Dermis blood vessel endothelial cell (primary cell): ENCODE measurements around the gene G6PD. TPM values are rescaled to one million over a fixed set of nuclear protein-coding genes. Genes with fewer than 3 reads are reported as not detected.
"Not testable (repeated sequence)": the region's sequence is repeated elsewhere in the genome, so short reads cannot be mapped to it uniquely, and the experiment has no call there.

ENCODE experiments used
- DNase-seq: peaks from one replicate; pipeline ENCODE4 v3.0.0; 2010
- total RNA-seq: library from RNA; depleted of rRNA; stranded (reverse); fragments of >200 nt; gene quantifications from 2 replicates; pipeline ENCODE4 v1.2.3, GENCODE V29; 2014

The G6PD gene
- total RNA-seq, 1 donor from 2014 or later = 29.1 TPM

DNA sequence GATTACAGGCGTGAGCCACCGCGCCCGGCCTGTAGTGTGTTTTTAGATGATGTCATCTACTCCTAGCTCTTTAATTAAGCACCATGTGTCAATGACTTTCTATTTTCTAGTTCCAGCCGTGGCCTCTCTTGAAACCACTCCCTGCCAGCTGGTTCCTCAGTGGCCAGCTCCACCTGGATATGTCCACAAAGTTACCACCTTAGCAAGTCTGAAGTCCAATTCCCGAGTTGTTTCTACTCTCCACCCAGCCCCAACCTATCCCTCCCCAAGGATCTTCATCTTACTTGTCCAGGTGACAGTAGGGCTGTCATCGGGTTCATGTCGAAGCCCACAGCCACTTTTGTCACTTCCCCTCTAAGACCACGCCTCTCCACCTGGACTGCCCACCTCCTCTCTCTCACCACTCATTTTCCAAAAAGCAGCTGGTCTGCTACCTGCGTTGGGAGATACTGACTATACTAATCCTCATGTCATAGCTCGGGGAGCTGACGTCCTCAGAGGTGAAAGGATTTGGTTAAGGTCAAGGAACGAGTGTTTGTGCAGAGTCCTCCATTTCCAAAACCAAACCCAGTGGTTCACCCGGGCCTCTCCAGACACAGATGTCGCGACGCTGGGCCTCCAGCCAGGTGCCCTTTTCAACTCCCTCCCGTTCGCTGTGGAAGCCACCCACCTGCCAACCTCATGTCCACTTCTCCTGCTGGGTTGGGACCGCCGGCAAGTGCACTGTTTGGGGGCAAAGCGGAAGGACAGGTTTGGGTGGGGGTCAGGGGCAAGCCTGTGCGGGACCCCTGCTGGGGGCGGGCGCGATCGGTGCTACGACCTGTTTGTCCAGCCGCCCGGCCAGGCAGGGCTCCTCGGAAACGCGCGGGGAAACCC is 31.3 kb downstream of the G6PD start:
- peak; percentile 9 for DNase-seq

DNA sequence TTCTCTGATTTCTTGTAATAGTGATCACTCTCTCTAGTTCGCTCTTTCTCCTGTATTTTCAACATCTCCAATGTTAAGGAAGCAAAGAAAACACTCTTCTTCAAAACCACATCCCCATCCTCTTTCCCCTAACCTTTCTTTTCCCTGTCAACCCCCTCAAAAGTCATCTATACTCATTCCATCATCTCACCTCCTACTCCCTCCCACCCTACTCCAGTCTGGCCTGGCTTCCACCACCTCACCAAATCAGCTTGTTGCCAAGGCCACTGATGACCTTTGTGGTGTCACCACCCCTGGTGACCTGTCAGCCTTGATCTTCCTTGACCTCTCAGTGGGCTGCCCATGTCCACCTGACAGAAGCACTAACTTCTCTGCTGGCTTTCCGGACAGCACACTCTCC is 32.9 kb downstream of the G6PD start:
- DNase-seq = no peak

GRCh38 chrX:154512879-154513553 is 33.6 kb downstream of the G6PD start:
- DNase-seq = no peak

- DNase-seq = no peak
These were observed 34.9 kb downstream of the G6PD start for GRCh38 chrX:154511761-154512160.

DNA sequence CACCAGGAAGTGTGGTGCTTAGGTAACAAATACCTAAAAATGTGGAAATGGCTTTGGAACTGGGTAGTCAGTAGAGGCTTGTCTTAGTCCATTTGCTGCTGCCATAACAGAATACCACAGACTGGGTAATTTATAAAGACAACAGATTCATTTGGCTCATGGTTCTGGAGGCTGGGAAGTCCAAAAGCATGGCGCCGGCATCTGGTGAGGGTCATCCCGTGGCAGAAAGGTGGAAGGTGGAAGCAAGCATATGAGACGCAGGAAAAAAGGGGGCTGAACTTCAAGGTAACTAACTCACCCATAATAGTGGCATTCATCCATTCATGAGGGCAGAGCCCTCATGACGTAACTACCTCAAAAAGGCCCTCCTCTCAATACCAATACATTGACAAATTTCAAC is 37.2 kb downstream of the G6PD start:
- DNase-seq = no peak

GRCh38 chrX:154508384-154508745 is 38.3 kb downstream of the G6PD start:
- no peak for DNase-seq

DNA sequence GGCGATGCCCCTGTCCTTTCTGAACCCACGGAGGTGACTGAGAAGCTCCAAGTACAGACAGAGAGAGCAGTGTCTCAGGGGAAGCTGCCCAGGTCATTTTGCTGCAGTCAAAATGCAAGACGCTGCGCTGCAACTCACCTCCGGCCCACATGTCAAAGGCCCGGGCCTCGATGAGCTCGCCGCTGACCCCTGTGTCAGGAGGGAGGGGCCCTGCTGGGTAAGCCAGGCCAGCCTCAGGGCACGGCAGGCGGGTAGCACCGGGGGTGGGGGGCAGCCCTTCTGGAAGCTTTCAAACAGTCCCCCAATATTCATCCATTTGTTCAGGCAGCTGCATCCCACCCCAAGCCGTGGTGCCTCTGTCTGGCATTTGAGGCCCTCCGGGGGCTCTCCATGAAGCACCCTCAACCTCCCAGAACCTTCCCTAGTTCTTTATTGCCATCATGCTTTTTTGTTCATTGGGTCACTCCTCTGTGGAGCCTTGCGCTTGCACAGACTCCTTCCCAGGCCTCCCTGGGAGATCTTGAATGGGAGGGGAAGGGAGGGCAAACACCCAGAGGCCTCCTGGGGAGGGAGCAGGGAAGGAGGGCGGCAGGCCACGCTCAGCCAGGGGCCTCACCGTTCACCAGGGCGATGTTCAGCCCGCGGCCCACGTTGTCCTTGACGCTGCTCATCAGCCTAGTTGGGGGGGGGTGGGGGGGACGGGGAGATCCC is 38.8 kb downstream of the G6PD start:
- no peak for DNase-seq

GRCh38 chrX:154506483-154507332 is 39.9 kb downstream of the G6PD start:
- DNase-seq = no peak

GRCh38 chrX:154505734-154506133 is 40.9 kb downstream of the G6PD start:
- peak; percentile 54 for DNase-seq

- no peak for DNase-seq
These were observed 43.7 kb downstream of the G6PD start for GRCh38 chrX:154502989-154503388.

- DNase-seq = no peak
These were observed 44.5 kb downstream of the G6PD start for GRCh38 chrX:154502098-154502497.

DNA sequence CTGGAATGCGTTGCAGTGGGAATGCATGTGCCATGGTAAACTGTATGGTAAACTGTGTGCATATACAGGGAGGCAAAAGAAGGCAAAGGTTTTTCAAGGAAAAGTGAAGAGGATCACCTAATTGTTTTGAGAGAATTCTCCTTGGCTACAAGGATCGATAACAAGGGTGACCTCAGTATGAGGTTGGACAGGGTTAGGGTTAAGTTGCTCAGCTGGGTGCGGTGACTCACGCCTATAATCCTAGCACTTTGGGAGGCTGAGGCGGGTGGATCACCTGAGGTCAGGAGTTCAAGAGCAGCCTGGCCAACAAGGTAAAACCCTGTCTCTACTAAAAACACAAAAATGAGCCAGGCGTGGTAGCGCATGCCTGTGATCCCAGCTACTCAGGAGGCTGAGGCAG is 45.2 kb downstream of the G6PD start:
- DNase-seq = not testable (repeated sequence)

- DNase-seq = not testable (repeated sequence)
These were observed 50.0 kb downstream of the G6PD start for GRCh38 chrX:154496591-154497137.

GRCh38 chrX:154495472-154495922 is 51.1 kb downstream of the G6PD start:
- no peak for DNase-seq

GRCh38 chrX:154494715-154495114 is 51.9 kb downstream of the G6PD start:
- no peak for DNase-seq

DNA sequence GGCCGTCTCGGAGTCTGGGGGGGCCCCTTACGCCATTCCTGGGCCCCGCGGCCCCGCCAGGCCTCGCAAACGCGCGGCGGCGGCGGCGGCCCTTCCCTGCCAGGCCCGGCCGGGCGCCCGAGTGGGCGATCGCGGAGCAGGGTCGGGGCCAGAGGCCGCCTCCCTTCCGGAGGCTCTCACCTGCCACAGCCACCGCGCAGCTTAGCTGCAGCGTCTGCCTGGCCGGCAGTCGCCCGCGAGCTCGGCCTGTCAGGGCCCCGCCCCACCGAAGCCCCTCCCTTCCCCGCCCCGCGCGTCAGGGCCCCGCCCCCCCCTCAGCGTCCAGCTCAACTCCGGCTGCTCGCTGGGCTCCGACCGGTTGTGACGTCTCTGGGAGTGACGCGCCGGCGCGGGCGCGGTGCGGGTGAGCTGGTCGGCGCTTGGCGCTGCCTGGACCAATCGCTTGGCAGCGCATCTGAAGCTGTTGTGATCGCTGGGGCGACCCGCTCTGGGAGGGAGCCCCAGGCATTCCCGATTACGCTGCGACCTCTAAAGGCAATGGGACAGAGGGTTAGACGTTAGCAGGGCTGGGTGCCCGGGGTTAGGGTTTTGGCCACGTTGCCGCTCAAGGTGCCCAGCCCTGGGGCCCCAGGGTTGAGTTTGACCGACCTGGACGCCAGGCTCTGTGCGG is 56.1 kb downstream of the G6PD start, which contains the start of gene SLC10A3:
Gene SLC10A3 (minus strand): TSS at position 216 of the 670 bp plus-strand sequence. CDS start 1,689 bp downstream, outside the sequence.
- peak; percentile 95 for DNase-seq

- DNase-seq = peak; percentile 24
These were observed 56.6 kb downstream of the G6PD start for GRCh38 chrX:154490021-154490413.

GRCh38 chrX:154489182-154489581 is 57.5 kb downstream of the G6PD start:
- DNase-seq = no peak

GRCh38 chrX:154488336-154489075 is 58.1 kb downstream of the G6PD start:
- DNase-seq = no peak

GRCh38 chrX:154487518-154488290 is 58.9 kb downstream of the G6PD start:
- DNase-seq = no peak
